ENCODE results near the gene NFIA.
A peak's percentile ranks its signal among the peaks of the same experiment; 100 is the strongest.

NFIA gene

DNA sequence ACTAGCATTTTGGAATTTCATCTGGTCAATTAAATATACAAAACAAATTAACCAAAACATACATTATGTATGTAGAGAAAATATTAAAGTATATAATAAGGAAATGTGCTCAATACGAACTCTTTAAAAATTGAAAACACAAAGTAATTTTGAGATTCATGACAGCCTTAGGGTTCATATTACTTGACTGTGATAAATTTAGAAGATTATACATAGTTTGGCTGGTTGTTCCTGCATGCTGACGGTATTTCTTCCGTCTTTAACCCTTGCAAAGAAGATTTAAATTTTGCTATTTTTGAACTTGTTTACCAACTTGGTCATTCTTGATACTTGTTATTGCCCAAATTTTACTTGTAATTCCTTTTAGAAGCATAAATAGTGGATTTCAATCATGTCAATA, 298.2 kb downstream of the NFIA start:
- DNase-seq: no peak

DNA sequence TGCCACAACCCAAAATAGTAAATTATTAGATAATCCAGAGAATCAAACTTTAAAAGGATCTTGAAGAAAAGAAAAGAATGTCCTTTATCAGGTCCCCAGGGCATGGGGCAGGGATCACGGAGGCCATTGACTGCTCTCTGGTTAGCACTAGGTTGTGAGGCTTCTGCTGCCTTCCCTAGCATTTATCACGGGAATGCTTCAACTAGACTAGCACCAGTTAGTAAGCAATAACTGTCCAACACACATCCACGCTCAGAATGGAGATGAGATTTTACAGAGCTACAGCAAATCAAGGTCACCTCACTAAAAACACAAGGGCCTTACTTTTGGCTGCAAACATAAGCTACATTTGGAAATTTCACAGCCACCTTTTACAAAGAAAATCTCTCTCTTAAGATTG, 304.0 kb downstream of the NFIA start:
- no peak for DNase-seq

DNA sequence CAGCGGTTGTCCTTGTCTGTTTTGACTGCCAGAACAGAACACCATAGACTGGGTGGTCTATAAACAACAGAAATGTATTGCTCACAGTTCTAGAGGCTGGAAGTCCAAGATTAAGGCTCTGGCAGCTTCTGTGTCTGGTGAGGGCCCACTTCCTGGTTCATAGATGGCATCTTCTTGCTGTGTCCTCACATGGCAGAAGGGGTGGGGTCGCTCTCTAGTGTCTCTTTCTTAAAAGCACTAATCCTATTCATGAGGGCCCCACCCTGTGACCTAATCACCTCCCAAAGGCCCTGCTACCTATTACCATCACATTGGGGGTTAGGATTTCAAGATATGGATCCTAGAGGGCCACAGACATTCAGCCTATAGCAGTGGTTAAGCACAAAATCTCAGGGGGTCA, 304.4 kb downstream of the NFIA start:
- DNase-seq: no peak

DNA sequence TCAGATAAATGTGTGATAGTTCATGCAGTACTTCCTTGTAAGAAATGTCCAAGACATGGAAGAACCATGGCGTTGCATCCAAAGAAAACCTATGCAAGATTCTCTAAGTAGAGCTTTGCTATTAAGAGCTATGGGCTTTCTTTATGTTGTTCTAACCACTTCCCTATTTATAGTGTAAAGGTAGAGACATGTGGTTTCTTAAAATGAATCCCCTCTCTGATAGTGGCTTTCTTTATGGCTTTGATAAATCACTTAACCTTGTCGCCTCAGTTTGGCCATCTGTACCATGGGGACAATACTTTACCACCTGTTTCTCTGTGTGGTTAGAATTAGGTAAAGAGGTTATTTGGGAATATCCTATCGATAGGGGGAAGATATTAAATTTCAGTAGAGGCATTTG, 305.5 kb downstream of the NFIA start:
- peak in 1 of 5 donors; percentile 7 for DNase-seq

DNA sequence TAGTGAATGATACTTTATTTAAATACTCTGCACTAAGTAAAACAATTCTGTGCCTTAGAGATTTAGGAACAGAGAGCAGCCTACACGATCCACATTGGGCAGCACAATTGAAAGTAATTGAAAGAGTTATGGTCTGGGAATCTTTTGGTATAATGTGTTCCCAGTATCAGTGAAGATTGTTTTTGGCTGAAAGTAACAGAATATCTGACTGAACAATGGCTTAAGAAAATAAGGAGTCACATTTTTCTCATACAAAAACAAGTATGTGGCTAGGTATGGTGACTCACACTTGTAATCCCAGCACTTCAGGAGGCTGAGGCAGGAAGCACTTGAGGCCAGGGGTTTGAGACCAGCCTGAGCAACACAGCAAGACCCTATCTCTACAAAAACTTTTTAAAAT, 306.2 kb downstream of the NFIA start:
- no peak for DNase-seq

DNA sequence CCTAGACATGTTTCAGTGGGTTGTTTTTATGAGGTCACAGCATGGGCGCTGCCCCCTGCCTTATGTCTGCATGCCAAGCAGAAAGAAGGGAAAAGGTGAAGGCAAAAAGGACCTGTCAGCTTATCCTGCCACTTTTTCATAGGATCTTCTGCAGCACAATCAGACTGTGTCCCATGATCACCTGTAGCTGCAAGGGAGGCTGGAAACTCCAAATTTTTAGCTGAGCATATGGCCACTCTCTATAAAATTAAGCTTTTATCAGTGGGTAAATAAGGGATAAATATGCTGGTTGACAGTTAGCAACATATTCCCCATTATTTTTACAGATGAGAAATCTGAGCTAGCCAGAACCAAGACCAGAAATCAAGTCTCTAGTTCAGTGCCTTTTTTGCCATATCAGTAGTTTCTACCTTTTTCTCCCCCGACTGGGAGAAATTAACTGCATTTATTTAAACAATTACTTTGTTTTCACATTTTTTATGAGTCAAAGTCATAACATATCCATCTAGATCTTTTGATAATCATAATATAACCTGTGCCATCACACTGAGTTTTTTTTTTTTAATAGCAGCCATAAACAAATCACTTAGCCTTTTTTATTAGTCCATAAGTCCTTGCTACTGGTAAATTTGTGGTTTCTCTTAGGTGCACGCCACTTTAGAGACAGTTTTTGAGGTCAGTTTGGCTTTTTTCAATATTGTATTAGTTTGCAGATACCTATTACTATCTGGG, 307.0 kb downstream of the NFIA start:
- DNase-seq: no peak

DNA sequence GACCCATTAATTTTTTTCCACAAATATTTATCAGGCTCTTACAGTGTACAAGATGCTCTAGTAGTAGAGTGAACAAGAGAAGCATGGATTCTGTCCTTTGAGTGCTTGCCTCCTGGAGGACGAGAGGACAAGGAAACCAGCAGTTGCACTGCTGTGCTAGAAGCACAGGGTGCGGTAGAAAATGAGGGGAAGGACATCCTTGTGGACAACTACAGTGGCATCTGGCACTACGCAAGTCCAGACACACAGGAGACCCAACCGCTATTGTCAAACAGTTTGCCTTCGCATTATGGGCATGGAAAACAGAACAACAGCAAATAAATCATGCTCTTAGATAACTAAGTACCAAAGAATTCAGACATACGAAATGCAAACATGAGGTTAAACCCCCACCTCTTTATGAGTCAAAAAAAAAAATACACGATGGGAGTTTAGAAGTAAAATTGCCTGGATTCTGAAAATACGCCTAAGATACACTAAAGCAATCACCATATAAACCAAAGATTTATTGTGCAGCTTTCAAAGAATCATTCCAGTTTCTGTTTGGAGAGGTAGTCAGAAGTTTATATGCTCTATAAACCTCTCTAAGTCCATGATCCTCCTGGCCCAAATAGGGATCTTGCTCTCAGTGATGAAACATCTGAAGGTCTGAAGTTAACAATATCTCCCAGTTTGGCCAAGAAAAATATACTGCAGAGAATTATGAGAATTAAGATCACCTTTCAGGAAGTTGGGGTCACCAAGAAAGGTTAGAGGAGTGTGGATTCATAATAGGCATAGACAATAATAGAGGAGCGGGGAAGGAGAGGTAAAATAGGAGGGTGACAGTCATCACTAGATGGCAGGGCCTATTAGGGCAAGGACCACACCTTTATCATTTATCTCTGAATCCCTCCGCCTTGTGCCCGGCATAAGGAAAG, 307.8 kb downstream of the NFIA start:
- no peak for DNase-seq

DNA sequence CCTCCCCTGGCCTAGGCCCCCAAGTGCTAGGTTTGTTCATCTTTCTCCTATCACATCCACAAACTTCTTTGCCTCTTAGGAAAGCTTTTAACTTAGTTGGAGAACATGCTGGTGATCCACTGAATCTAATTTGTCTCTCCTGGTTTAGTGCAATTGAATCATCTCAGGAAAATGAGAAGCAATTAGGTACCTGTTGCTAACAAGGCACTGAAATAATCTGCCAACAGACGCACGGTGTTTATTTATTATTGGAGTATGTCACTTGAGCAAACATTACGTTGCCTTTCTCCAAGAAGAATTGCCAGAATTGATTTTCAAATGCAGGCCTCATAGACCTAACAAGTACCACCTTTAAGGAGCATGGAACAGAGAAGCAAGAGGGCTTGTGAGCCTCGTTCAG, 309.4 kb downstream of the NFIA start:
- DNase-seq: no peak

DNA sequence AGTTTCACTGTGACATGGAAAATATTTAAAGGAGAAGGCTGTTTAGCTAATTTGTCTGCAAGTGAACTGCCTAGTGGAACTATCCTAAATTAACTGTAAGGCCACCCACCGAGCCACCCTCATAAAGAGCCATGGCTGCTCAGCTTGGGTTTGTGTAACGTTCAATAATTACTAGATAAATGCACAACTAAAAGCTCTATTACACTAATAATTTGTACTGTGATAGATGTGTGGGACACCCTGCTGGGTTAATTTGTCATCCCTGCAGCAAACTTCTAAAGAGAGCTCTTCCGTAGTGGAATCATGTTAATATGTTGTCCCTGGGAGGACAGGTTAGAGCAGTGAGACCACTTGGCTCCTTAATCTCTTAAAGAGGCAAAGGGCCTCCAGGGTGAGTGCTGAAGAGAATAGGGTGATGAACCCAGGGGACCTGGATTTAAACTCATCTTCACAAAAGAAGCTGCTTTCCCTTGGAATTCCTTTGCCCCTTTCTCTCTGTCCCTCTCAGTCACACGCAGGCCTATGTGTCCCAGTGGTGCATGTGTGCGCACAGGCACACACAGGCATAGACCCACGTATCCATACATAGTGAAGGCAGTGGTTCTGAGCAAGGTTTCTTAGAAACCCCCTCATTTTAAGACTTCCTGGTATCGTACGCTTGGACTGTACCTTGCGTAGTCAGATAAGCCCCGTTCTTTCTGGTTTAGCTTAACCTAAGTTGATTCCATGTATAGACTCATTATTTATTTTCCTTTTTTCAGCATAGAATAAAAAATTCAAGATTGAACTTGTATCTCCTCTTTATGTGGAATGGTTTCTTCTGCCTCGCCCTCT, 310.3 kb downstream of the NFIA start:
- no peak for DNase-seq

DNA sequence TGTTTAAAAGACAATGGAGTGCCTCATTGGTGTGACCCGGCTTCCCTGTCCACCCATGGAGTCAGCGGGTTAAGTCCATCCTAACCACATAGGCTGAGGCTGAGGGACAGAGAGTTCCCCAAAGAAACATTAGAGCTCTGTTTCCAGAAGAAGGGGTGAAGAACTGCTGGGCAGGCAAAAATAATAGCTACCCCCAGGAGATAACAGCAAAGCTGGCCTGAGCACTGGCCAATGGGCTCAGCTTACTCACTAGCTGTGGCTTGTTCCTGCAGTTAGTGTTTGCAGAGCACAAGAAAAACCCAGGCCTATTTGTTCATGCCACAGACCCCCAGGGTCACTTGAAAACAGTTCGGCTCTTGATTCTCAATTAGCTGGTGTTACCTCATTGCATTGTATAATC, 311.2 kb downstream of the NFIA start:
- DNase-seq: no peak

DNA sequence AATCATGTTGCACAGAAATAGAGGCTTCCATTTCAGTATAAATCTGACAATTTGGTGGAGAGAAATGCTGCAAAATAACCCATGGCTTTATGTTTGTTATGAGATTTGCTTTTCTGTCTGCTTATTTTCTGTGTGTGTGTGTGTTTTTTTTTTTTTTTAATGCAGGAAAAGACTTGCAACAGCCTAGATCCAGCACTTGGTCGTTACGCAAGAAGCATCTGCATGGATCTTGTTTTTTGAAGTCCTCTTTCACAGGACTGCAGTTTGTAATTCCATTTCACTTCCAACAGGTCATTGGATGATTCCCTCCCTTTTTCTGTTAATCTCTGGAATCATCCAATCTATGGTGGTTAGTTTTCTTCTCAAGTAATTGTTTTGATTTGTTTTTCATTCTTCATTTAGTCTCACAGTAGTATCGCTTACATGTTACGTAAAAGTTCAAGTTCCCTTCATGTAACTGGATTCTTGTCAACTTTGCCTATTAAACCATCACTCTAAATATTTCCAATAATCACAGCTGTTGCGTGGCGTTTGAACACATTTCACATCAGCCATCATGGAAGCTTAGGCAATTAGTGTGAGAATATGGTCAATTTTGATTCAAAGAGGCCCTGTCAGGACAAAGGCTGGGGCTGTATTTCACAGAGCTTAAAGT, 312.9 kb downstream of the NFIA start:
- DNase-seq: no peak

DNA sequence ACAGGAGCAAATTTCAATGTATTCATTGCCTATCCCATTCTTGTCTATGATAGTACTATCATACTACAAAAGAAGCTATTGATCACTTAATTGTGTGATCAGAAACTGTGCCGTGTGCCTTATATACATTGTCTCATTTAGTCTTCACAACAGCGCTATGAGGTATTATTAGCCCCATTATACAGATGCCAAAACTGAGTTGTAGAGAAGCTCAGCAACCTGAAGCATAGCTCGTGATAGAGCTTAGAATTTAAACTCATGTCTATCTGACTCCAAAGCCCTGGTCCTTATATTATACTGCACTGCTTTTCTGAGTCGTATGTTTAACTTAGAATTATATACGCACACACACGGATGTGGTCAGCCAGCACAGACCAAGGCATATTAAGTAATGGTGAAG, 315.1 kb downstream of the NFIA start:
- no peak for DNase-seq

DNA sequence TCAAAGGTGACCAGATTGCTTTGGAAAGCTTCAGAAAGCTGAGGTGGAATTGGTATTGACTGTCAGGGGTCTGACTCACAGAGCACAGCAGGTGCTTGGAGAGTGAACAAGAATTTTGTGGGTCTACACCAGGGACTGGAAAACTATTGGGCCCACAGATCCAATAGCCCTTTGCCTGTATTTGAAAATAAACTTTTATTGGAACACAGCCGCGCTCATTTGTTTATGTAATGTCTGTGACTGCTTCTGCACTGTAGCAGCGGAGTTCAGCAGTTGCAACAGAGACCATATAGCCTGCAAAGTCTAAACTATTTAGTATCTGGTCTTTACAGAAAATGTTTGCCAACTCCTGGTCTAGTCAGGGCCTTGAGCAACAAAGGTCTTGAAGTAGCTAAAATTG, 315.6 kb downstream of the NFIA start:
- no peak for DNase-seq

DNA sequence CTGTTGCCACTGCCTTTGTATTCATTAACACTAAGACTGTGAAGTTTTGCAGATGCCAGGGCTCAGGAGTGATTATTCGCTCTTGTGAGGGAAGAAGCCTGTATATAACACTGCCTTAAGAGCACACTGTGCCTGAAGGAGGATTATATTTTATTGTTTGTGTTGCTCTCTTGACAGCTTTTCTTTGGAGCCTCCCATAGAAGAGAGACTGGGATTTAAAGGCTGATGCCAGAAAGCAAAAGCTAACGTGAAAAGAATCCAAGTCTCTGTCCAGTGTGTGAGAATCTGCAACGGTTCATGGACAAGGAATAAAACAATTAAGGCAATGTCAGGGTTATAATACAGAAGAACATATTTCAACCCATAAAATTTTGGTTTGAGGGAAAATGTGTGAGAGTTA, 316.8 kb downstream of the NFIA start:
- DNase-seq: no peak

DNA sequence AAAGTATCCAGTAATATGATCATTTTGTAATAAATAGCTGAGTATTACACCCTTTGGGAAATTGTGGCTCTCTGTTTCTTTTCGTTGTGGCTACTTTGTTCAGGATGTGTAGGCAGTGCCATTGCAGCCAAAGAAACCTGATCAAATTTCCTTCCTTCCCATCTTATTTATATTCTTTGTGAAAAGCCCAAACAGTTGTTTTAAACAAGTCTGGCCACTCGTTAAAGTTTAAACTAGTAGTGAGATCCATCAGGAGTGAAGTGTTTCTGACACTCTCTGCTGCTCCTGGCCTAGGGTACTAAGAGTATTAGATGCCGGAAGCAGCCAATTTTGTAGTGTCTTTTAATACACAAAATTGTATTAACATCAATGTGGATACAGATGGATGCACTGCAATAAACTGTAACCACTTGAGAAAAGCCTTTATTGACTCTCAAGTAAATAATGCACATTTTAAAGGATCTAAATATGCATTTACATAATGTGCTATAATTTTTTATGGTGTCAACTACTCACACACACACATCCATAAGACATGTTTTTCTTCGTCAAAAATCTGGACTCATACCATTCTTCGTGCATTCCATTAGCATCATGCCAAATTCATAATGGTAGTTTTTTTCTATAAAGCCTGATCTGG, 317.9 kb downstream of the NFIA start:
- DNase-seq: no peak

DNA sequence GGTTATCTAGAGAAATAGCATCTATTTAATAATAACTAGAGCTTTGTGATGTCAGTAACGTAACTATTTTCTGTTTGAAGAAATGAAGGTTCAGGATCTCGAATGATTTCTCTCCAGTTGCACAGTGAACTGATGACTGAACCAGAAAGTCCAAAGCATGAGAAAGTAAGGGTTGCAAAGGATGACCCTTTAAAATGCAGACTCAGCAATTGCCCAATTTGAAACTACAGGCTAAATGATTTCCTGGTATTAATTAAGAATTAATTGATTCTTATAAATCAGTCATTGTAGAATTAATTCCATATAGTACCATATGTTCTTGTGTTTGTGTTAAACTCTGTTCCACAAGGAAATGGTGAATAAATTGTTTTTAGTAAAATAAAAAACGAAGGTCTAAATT, 318.6 kb downstream of the NFIA start:
- no peak for DNase-seq

DNA sequence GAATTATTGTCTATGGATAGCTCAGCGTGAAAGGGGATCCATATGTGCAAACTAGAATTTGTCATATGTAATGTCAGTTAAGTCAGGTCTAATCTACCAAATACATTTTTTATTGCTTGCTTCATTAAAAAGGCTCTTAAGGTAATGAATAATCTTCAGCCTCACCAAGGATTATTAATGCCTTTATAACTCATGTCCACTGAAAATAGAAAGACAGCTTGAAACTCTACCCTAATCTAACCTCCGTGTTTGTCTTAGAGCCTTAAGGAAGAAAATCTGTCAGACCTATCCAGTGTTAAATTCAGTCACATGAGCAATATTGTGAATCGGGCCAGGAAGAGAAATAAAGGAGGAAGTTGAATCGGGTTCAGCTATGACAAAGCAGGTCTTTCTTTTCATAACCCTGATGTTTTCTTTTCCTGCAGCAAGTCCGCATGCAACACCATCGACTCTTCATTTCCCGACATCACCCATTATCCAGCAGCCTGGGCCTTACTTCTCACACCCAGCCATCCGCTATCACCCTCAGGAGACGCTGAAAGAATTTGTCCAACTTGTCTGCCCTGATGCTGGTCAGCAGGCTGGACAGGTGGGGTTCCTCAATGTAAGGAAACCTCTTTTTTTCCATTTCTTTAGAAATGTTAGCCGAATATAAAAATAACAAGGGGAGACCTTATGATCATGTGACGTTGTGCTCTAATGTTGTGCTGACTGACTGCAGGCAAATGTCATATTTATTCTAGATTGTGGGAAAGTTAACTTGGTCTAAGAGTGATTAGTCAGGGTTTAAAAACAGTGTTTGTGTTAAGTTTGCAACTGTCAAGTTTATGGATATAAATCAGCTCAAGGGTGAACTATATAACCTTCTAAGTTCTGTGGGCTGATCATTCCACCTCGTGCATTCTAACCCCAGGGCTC, 321.6 kb downstream of the NFIA start:
- DNase-seq: no peak

DNA sequence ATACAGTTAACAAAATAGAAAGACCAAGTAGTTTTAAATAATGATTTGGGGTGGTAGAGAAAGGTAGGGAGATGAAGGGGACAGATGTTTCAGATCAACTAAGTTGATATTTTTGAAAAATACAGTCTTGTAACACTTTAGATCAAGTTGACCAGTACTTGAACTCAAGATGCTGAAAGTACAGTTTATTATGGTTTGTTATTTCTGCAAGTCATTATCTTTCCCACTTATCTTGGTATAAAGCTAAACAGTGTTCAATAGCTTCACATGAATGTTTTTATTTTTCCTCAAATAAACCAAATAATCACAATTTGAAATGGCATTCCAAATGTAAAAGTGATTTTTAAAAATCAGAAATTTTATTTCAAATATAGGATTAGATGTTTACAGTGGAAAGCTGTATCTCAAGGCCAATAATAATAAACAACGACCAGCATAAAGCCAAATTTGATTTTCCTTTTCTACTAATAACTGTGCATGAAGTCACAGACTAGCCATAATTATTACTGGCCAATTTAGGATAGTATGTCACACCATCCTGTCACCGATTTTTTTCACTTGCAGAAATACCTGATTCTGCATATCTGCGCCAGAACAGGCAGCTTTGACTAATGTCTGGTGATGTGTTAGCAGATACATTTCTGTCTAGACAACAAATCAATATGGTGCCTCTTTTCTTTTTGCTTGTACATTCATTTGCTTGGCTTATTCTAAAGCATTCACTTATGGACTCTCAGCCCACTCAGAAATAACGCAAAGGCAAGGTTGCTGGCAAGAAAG, 322.4 kb downstream of the NFIA start:
- no peak for DNase-seq

DNA sequence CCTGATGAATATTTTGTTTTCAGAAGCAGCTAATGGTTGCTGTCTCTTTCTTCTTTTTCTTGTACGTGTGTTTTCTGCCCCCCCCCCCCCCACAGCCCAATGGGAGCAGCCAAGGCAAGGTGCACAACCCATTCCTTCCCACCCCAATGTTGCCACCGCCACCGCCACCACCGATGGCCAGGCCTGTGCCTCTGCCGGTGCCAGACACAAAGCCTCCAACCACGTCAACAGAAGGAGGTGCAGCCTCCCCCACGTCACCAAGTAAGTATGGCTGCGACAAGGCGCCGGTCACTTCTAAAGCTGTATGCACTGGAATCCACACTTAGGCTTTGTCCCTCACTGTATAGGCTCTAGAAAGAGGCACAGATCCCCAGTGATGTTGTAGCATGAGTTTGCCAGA, 324.1 kb downstream of the NFIA start:
- no peak for DNase-seq

DNA sequence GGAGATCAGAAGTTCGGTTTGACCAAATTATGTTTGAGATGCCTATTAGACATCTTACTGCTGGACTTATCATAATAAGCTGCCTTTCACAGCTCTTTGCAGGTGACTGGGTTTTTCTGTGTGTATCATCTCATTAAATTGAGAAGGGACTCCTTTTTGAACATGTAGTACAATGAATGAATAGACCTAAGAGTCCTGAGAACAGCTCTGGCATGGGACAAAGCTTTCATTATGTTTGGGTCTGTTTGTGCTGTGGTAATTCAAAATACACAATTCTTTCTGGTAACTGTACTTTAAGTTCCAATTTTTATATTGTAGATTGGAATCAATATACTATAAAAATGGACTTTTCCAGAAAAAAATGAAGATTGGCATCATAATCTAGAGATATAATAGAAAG, 330.2 kb downstream of the NFIA start:
- DNase-seq: no peak
